ENCODE measurements around the gene PREB. TPM values are rescaled to one million over a fixed set of nuclear protein-coding genes. Genes with fewer than 3 reads are reported as not detected.

Gene PREB
- total and polyA plus RNA-seq, 2 donors (not counting 3 experiments of a cell fraction or from before 2014, with no cell fraction given) = 47.2 to 73.3 TPM

GRCh38 chr2:27159271-27159670 lies 24.8 kb upstream of the PREB start:
- Histone ChIP-seq H2AFZ (ENCODE audit: low read depth, low read length) (no peak overlapping the region), H3K4me2 (ENCODE audit: insufficient read depth, low read length) (no peak overlapping the region), H3K9me1 (replicated peaks; ENCODE audit: control insufficient read depth, extremely low read depth, insufficient read depth, low read length) (no peaks in the 10 kb centered on the region), H4K20me1 (replicated peaks; ENCODE audit: control insufficient read depth, extremely low read depth, insufficient read depth, low read length) (no peaks in the 10 kb centered on the region), H3K79me2 (ENCODE audit: control insufficient read depth, insufficient read depth, low read length) (no peaks in the 10 kb centered on the region), H3K27me3 (ENCODE audit: control insufficient read depth in 2 of 2, insufficient read depth in 2 of 2, low read length in 2 of 2) (no peaks in the 10 kb centered on the region), H3K4me3 (replicated peaks in 1 of 3; ENCODE audit: insufficient read depth in 1 of 3, low read depth in 1 of 3, low read length in 3 of 3) (no peak overlapping the region), H3K4me1 (ENCODE audit: control insufficient read depth, extremely low read depth, insufficient read depth, low read length) (no peaks in the 10 kb centered on the region), H3K27ac (ENCODE audit: insufficient read depth, low read depth, low read length) (no peak overlapping the region), H3K9ac (replicated peaks; ENCODE audit: extremely low read depth, insufficient read depth, low read length) (no peak overlapping the region), H3K36me3 (ENCODE audit: control insufficient read depth in 2 of 2, extremely low read depth in 1 of 2, insufficient read depth in 2 of 2, low read length in 2 of 2) (no peaks in the 10 kb centered on the region), H3K9me3 (replicated peaks; ENCODE audit: control insufficient read depth, insufficient read depth, low read length) (no peaks in the 10 kb centered on the region)
- no peak for DNase-seq (ENCODE audit: low read depth, low spot score)
- ChIA-PET POLR2A (no interaction called here), CTCF (interaction anchor here (0.5 to 3.0 kb wide), 5 partner anchors 9 to 32 kb away, joined by 4 to 23 read pairs (median 5); no protein-coding TSS in a partner anchor)
- no TSS peak for BruUV-seq (replicated peaks)
- no peak for FAIRE-seq
- TF ChIP-seq MYC (IDR thresholded peaks at IDR 0.05; ENCODE audit: low read depth, low read length) (no peak), POLR2A (IDR thresholded peaks at IDR 0.05; ENCODE audit: low read depth, low read length) (no peak), POLR2AphosphoS5 (IDR thresholded peaks at IDR 0.05; ENCODE audit: insufficient read depth, low read depth, low read length) (no peak), CTCF (IDR thresholded peaks at IDR 0.05; ENCODE audit: extremely low read depth in 1 of 2, insufficient read depth in 1 of 2, low read depth in 1 of 2, low read length in 2 of 2) (no peak), EZH2 (IDR thresholded peaks at IDR 0.05; ENCODE audit: borderline replicate concordance, low read depth, low read length, severe bottlenecking) (no peak), GATA2 (IDR thresholded peaks at IDR 0.05; ENCODE audit: insufficient read depth, insufficient read length, low read depth, low read length) (no peak), FOS (IDR thresholded peaks at IDR 0.05; ENCODE audit: borderline replicate concordance, insufficient read depth, low read length) (no peak), JUN (IDR thresholded peaks at IDR 0.05; ENCODE audit: borderline replicate concordance, insufficient read depth, insufficient read length, low read depth) (no peak), MAX (IDR thresholded peaks at IDR 0.05; ENCODE audit: insufficient read depth, insufficient read length) (no peak)
- intact Hi-C loops (cut with micrococcal nuclease) = loop anchor here (10.0 kb wide), 1 partner anchor 174 kb away; no protein-coding TSS in a partner anchor
- dilution Hi-C loops (cut with MboI; ENCODE audit: extremely low pct_ligation_motif_present, low sequenced_read_pairs) = no loop called here
